HG03108 (cell line): ENCODE measurements around the gene CHN2.
"Not testable (repeated sequence)": the region's sequence is repeated elsewhere in the genome, so short reads cannot be mapped to it uniquely, and the experiment has no call there.

Experiments
- ATAC-seq: cut with Tn5 transposase; IDR thresholded peaks from one replicate; pipeline ENCODE4 v1.9.1; 2021; ENCODE audit warnings: moderate library complexity; ENCODE audit not compliant: unreplicated experiment

CHN2 gene

DNA sequence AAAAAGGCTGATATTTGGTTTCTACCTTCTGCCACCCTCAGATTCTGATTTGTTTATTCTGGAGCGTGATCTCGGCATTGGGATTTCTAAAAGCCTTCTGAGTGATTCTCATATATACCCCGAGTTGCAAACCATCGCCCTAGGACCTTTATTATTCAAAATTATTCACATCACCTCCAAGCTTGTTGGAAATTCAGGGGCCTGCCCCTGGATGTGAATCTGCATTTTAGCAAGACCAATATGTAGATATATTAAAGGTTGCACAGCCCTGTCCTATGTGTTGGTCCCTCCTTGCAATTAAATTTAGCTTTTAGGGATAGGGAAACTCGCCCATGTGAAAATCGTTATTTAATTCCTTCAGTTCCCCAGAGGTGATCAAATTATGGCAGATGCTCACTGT, 9.0 kb upstream of the CHN2 start:
- no peak for ATAC-seq

DNA sequence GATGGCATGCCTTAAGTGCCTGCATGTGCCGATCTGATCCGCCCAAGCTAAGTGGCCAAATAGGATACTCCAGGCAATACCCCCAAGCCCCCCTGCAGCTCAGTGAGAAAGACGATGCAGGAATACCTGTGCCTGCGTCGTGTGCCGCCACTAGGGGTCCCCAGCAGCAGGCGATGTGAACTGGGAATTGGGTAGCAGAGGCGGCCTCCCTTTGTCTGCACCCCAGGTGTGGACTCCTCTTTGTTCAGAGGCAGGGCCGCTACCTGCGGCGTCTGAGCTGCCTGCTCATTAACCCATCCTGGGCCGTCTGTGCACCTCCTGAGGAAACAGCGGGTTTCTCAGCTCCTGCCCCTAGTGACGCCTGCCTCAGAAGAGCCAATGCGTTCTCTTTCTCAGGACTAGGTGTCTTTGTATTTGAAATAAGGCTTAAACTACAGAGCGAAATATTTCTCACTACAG, 4.8 kb upstream of the CHN2 start:
- ATAC-seq, result no peak

DNA sequence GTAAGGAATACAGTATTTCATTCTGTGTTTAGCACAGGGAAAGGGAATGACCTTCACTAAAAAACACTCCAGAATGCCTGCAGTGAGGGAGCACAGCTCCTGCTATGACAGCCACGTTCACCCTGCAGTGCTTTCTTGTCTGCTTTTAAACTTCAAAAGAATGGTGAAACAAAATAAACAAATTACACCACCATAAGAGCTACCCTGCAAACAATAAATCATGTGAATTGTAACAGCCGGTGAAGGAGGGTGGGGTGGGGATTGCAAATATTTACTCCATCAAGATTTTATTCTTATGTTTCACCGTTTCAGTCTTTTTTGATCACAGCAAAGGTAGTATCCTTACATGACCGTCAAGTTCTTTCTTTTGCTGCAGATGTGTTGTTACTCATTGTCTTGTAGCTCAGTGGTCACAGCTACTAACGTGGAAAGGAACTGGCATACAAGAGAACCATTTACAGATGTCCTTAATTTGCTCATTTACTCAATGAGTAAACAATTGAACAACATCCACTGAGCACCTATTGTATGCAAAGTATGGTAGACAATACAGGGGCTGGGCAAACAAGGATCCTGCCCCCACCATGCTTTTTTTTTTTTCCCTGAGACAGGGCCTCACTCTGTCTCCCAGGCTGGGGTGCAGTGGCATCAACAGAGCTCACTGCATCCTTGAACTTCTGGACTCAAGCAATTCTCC, 4.1 kb upstream of the CHN2 start:
- ATAC-seq, result no peak

DNA sequence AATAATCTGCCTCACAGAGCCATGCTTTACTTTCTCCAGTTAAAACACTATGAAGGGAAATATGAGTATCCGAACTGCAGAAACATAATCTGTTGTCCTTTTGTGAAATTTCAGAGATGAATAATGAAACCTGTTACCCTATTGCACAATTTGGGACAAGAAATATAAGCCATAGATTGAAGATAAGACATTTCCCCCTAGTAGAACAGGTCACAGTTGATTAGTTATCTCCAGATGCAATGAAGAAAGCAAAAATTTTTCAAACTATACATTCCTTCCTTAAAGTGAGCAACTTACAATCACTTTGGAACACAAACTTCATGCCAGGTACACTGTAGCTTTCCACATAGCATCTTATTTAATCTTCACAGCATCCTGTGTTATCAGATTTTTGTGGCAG, 2.3 kb upstream of the CHN2 start:
- no peak for ATAC-seq

DNA sequence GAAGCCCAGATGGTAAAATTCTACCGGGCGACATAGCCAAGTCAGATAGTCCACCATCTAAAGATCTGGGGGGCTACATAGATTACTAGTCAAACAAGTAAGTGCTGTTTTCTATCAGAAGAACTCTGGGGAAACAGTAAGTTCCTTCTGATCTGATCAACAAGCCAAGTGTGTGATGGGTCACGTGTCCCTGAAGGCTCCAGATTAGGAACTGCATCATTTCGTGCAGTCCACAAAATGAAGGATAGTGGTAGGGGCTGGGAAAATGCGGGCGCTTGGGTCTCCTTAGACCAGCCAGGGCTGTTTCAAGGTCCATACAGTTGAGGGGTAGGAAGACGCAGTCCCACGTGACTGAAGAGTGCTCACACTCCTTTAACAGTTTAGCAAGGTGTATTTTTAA, 1.8 kb upstream of the CHN2 start:
- no peak for ATAC-seq

DNA sequence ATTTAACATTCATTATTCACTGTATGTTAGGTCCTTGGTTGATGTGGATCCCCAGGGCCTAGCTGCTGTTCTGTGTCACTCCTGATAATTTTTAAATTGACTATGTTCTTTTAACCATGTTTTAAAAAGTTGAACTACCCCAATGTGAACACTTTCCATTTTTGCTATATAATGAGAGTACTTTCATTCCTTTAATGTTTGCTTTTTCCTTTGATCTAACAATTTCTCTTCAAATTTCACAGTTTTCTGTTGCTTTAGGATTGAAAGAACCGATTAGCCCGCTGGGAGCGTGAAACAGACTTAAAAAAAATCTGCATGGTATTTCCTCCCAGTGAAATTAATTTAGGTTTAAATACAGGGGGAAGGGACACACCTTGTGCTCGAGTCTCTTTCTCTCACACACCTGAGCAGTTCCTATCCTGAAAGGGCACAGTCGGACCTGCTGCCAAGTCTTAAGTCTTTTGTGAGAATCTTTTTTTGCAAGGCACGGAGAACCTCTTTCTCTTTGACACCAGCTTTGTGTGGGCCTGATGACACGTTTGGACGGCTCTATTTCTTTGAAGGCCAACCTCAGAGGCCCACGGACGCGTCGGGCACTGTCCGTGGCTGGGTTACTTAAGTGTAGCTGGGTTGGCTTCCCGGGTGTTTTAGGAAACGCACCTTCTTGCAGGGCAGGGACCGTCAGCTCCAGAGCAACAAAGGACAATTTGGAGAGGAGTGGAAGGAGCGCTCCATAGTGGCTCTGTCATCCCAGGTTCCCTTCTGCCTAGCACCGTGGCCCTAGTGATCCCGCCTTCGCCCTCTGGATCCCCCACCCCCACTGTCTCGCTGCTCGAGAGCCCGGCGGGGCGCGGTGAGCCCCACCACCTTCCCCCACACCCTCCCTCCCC, 1.0 kb upstream of the CHN2 start:
- ATAC-seq, result no peak

DNA sequence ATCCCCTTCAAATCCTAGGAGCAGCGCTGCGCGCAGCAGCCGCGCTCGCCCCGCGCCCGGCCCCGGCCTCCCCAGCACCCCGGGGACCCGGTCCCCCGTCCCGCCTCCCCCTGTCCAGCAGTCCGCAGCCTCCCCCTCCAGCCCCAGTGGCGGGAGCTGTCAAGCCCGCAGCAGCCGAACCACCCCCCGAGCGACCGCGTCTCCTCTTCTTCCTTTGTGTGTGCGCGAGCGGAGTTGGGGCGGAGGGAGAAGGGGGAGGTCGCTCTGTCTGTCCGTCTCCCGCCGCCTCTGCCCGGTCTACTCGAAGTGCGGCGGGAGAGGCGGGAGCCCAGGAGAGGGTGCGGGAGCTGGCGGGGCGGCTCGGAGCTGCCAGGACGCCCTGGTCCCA, 375 bp upstream of the CHN2 start:
- no peak for ATAC-seq

DNA sequence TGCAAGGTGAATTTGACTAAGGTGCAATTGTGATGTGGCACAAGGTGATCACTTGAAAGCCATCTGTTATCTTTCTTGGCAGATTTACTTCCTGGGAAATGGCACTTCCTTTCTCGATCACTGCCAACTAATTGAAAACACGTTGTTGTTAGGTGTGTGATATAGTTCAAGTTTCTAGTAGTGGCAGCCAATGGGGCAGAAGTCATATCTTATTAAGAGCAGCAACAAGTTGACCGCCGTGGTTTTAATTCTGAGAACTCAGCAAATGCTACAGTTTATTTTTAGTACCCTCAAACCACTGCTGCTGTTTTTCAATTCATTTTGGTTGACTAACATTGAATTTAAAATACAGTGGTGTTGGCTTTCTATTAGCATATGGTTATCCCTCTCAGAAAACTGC, 1.6 kb downstream of the CHN2 start:
- no peak for ATAC-seq

DNA sequence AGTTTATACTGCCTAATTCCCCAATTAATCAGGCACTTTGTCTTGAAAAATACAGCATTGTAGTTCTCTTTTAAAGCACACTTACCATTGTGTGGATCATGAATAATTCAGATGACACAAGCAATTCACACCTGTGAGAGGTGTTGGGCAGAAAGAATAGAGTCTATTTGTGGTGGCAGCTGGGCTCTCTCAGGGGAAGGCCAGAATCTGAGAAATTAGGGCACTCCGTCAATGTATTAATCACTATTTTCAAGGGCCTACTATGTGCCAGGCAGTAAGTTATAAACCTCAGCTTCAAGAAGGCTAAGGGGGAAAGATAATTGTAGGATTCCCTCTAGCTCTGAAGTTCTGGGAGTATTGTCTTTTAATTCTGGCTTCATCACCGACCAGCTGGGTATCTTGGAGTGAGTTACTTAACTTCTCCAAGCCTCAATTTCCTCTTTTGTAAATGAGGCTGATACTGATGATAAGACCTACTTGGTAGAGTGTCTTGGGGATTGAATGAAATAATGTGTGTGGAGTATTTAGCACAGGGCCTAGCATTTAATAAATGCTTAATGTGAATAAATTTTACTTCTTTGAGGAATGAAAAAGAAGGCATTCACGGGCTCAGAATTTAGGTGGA, 2.5 kb downstream of the CHN2 start:
- ATAC-seq, result no peak

DNA sequence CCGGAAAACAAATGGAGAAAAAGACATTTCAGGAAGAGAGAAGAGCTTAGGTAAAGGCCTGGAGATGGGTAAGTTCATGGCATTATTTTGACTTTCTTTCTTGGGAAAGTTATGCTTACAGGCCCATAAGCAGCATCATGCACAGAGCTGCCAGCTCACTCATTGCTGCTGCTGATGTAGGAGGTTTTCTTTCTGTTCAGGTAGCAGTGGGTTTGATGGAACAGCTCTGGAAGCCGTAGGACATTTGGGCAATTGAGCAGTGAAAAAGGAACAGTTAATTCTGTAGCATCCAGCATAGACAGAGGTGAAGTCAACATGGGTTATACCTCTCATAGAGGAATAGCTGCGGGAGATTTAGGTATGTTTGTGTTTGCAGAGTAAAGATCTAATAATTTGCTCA, 3.3 kb downstream of the CHN2 start:
- ATAC-seq, result no peak

DNA sequence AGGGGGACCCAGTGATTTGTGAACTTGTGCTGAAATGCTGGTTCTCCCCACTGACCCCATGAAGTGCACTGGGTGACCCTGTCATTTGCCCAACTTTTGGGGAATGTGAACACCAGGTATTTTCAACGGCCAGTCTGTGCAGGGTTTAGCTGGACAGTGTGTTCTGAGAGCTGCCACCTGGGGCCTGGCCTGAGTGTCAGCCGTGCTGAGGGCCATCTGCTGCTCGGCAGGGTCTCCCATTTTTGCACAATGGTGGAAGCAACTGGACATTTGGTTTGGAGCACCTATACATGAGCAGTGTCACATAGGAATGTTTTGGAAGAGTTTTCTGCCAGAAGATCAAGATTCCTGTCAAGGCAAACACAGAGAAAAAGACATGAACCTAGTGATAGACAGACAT, 5.2 kb downstream of the CHN2 start:
- ATAC-seq, result no peak

DNA sequence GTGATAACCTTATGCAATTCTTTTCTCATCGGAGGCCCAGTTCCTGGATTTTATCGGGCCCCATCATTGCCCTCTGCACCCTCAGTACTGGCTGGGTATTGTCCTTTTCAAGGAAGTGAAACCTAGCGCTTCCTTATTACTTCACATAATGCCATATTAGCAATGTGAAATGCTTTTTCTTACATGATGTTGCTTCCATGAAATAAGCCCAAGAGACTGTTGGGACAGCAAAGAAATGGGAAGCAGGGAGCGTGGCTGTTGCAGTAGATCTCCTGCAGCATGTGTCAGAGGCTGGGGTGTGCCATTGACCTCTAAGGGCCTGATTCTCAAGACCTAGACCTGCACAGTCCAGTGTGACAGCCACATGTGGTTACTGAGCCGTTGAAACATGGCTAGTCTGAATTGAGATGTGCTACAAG, 8.1 kb downstream of the CHN2 start:
- ATAC-seq, result no peak

DNA sequence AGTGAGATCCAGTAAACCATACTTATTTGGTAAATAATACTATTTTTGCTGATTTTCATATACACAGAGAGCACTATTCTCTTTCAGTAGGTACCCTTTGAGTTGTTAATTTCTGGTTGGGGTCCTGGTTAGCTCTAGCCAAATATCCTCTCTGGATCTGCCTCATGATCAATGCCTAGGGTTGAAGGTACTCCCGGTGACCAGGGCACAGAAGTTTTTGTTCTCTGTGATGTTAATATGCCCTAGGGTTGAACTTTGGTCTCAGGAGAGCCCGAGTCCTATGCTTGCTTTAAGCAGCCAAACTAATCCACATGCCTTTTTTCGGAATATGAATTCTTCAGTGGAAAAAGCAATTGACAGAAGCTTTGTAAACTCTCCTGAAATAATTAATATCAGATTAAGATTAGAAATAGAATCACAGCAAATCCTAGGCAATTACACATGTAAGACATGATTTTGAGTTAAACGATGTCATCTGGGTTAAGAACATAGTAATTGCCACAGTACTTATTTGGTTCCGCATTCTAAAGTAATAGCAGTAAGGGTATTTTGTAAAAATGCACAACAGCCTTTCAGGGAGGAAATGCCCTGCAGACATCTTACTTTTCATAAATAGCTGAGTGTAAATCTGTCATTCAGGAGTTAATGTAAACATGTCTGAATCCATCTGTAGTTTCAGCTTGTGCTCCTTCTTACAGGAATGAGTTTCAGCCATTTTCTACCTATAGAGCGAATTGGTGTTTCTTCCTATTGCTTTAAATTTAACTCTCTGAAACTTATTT, 10.1 kb downstream of the CHN2 start:
- ATAC-seq, result no peak

DNA sequence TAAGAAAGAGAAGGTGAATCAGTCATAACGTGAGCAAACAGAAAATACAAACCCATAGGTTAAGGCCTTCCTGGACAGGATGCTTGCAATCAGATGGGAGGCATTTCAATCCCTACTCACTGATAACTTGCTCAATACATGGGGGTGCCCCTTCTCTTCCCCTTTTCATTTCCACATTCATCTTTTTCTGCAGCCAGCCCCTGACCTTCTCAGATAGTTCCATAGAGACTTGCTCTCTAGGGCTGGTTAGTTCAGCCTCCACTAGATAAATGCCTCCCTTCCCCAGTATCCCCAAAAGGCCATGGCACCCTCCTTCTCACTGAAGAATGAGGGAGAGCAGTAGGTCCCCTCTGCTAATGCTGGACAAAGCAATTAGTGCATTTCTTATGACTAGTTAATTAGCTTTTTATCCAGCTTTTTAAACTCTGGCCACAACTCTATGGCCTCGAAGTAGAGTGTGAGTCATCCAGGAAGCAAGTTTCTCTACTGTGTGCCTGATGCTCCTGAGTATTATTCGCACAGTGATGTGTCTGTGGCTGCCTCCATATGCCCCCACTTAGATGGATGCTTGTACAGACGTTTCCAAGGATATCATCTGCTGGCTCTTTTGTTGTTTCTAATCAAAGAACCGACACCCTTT, 12.7 kb downstream of the CHN2 start:
- no peak for ATAC-seq

DNA sequence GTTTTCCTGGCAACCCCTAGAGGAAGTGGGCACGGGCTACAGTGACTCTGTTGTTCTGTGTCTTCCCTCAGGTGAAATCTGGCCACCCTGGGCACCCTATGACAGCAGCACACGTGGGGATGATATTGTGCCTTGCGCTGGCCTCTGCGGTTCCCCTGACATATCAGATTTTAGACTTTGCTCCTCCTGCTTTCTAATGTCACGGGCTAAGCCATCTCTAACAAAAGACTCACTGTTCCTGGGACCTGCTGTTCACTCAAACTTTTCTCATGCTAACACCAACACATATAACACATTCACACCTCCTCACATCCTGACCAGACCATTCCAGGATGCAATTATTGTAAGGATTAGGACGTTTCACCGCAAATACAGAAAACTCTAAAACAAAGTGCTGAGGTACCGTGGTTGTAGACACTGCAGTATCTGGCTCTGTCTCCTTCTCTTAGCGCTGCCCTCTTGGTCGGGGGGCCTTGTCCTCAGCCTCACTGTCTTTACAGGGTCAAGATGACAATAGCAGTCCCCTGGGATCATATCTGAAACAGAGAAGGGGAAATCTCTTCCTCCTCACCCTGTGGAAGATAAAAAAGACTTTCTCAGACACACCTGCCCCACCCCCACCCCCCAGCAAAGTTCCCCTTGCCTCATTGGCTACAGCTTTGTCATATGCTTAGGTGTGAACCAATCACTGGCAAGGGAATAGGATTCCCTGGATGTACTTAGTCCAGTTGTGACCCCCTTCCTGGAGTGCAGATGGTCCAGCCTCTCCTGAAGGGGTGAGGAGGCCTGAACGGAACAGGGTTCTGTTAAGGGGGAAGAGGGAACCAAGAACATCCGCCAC, 14.1 kb downstream of the CHN2 start:
- no peak for ATAC-seq

DNA sequence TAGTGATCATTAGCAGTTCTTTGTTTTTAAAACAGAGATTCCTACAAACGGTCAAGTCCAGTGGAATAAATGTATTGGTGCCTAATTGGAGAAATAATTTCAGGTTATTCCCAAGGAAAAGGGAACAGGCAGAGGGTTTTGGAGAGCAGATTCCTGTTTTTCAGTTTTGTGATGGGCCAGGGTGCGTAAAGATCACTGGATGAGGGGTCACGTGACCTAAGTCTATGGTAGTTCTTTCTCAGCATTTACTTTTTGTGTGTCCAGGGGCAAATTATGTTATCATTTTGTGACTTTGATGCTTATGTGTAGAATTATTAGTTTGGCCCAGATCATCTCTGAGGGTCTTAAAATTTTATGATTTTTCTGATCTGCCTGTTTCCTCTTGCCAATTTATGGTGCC, 15.2 kb downstream of the CHN2 start:
- ATAC-seq, result no peak

DNA sequence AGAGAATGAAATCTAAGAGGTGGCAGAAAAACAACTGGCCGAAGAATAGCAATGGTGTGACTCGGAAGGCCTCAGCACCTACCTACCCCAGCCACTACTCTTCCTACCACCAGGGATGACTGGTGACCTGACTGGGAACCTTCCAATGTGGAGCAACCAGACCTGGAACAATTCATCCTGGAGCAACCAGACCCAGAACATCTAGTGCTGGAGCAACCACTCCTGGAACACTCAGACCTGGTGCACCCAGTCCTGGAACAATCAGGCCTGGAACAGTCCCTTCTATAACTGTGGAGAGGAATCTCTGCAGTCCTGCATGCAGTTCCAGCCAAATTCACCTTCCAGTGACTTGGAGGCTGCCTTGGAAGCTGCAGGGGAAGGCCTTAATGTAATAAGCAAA, 18.2 kb downstream of the CHN2 start:
- ATAC-seq, result not testable (repeated sequence)

DNA sequence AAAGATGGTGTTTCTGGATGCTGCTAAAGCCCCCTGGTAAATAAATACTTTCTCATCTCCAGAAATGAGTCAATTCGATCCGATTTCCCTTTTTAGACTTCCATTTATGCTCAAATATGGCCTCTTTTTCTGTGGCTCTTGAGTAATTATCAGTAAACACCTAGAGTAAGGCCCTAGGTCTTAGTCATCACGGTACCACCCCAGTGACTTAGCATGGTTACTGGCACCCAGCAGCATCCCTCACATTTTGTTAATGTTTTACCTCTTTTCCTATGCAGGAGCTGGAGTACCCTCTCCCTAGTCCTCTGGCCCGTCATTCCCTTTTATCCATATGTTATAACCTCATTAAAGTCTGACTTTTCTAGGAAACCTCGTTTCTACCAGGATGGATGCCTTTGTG, 19.5 kb downstream of the CHN2 start:
- no peak for ATAC-seq

DNA sequence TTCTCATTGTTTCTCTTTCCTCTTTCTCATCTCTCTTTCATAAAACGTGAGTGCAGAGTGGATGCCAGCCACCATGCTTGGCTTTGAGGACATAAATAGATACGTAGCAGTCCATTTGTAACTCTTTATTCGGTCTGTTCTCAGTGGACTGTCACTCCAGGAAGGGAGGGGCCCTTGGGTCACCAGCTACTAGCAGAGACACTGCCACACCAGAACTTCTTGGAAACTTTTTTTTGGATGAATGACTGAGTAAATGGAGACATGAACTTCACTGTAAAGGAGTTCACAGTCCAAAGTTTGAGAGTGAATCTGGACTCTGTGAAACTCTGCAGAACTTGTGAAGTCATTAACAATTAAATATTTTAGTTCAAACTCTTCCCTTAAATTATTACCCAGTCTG, 20.2 kb downstream of the CHN2 start:
- ATAC-seq, result no peak

DNA sequence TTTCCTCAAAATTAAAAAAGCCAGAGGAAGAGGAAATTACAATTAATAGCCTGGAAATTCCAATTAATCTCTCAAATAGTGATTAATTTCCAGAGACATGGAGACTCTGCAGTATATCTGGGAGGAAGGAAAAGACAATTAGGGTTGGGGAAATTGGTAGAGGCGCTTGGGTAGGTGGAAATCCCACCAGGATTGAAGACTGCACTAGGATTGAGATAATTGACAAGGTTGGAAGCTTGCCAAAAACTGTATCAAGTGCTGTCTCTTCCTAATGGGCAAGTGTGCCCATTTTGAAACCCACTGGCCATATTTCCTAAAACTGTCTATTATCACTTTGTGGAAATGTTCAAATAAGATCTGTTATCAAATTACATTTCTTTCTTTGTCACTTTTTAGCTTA, 21.6 kb downstream of the CHN2 start:
- ATAC-seq, result no peak
